Left colon (tissue), 2 donors: Measurements from ENCODE around the gene ILKAP. TPM values are rescaled to one million over a fixed set of nuclear protein-coding genes. Genes with fewer than 3 reads are reported as not detected.
A peak's percentile ranks its signal among the peaks of the same experiment; 100 is the strongest.
"Not testable (repeated sequence)": the region's sequence is repeated elsewhere in the genome, so short reads cannot be mapped to it uniquely, and the experiment has no call there.

Experiments
- ATAC-seq: fragments of 200-7000 bp; cut with Tn5 transposase; one replicate; pipeline ENCODE4 v1.9.1; 2020; ENCODE audit warnings: mild to moderate bottlenecking, moderate library complexity
- DNase-seq, 2 donors: peaks; one replicate each; pipeline ENCODE4 v3.0.0-alpha.2; 2020
- intact Hi-C, 2 donors: fragments of 100-400 bp; cut with DNase I in 1 of 2; cut with micrococcal nuclease in 1 of 2; formaldehyde crosslinking; loops; one replicate each; pipeline versions ENCODE4 v1.11.2 to v1.14.0; 2022; cut with DNase I, micrococcal nuclease
- total RNA-seq, 2 donors: library from RNA; stranded (reverse); fragmentation: NEBNext Ultra II Directional; extraction: Animal tissue kit (Norgen Biotek cat#: 25700); gene quantifications; one replicate each; pipeline ENCODE4 v1.2.1, GENCODE V29; 2021
- donor health status: DM: no; HTN: no; CAD: no.
- donor health status: DM: yes; HTN: yes; CAD: no.

Gene ILKAP
- total RNA-seq, 2 donors from 2014 or later, result 32.7 to 38.6 TPM

DNA sequence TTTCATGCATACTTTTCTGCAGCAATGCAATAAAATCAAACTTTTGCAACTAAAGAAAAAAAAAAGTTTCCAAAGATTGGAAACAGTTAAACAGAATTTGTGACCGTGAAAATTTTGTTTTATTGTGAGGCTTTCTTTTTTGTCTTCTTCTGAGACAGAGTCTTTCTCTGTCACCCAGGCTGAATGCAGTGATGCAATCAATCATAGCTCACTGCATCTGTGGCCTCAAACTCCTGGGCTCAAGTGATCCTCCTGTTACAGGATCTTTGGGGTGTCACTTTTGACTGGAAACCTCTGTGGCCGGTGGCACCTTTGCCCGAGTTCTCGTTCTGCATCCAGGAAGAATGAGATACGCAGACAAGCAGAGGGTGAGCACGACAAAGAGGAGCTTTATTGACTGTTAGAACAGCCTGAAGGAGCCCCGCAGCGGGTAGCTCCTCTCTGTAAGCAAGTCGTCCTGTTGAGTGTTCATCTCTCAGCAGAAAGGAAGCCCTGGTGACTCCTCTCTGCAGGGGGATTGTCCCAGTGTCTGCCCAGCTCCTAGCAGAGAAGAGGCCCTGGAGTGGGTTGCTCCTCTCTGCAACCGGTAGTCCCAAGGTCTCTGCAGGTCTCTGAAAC lies 16.9 kb upstream of the ILKAP start:
- no peak for DNase-seq
- ATAC-seq, result no peak
- intact Hi-C loops, result no loop called here

DNA sequence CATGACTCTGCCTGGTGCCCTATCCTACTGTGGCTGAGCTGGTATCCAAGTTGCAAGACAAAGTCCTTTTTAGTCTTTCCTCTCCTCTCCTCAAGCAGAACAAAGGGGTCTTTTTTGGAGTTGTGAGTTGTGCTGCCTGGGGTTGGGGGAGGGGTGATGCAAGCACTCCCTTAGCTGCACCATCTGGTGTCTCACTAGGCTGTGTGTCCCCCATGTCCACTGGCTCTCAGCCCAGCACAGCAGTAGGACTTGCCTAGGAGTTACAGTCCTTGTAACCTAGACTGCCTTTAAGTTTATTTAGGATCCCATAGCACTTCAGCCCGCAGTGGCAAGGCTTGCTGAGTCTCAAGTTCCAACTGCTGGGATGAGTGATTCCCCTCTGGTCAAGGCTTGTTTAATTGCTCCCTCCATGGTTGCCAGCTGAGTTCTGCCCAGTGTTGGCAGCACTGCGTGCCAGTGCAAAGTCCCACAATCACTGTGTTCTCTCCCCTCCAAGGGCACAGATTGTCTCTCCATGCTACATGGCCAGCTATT lies 13.2 kb upstream of the ILKAP start:
- no peak for DNase-seq
- intact Hi-C loops, result no loop called here
- no peak for ATAC-seq

DNA sequence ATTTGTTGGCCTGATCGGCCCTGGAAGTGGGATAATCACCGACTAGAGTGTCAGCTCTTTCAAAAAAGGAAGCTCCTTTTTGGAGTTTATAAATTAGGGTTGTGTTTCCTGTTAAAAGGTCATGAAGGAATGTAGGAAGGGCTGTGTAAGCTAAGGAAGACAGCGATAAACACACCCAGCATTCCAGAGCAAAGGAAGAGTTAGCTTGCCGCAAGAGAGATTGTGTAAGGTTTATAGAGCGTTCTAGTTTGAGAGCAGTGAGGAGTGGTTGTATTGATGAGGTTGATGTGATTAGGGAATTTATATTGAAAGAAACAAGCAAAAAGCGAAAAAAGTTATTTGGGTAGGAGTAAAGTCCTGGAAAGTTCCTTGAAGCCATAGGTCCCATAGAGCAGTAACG lies 3.5 kb upstream of the ILKAP start:
- ATAC-seq (no peak), DNase-seq (no peak)
- intact Hi-C loops, result no loop called here

DNA sequence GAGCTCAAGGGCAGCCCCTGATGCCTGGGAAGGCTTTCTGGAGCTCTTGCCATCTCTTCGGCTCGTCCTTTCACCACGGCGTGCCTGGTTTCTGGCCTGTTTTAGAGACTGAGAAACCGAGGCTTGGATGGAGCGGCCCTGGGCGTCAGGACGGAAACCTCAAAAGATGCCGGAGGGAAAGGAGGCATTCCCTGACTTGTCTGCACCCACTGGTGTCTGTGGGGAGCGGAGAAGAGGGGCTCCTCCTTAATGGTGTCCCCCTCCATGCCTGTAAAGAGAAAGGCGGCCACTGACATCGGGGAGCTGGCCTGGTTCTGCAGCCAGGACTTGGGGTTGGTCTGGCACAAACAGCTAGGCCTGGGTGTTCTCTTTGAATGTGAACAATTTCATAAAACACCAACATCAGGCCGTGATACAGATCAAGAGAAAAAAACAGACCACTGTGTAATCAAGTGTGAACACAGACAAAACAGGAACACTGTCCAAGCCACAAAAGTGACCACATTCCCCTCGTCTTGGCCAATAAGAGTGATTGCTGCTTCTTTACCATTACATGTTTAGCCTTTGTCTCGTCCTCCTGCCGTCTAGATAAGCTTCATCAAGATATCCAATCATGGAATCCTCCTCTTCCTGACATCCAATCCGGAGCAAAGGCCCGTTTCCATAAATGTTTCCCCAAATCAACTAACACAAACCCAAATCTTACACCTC lies 633 bp upstream of the ILKAP start:
- ATAC-seq, result peak; percentile 9
- no peak for DNase-seq
- intact Hi-C loops, result no loop called here

DNA sequence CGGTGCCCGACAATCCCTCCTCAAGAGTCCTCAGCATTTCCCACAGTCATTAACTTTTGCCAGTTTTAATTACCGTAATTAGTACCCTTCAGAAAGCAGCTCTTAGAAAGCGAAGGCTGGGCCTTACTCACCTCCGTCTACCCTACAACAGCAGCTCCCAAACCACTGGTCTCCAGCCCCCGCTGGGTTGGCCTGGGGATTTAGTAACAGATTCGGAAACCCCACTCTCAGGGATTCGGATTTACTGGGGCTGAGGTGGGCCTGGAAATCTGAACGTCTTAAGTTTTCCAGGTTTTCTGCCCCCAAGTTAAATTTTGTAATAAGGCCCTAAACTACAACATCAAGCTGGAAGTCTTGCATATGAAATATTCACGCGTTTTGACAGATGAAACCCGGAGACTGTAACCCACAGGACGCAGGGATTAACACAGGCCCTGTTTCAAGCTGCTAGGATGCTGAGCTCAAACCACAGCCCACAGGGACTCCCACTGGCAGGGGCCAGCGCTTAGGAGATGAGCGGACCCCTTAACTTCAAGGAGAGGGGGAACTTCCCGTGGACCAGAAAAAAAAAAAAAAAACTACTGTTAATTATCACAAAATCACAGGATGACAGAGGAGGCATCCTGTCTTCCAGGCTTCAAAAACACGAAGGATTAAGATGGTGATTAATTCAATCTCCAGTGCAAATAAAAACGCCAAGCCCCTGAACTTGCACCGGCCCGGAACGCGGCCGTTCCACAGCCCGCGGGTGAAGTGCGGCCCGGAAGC lies 985 bp downstream of the ILKAP start:
- DNase-seq, result no peak
- ATAC-seq, result no peak
- intact Hi-C loops, result no loop called here

DNA sequence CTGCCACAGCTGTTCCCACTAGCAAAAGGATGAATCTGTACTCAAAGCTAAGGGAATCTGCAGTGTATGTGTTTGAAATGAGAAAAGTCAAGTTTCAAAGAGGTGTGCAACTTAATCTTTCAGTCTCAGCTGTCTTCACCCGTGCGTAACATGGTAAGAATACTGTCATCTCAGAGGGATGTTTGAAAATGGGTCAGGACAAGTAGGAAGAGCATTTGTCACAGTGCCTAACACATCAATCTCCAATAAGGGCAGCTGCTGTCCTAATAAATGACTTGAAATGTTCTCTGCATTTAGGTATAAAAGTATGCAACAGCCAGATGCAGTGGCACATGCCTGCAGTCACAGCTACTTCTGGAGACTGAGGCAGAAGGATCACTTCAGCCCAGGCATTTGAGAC lies 13.1 kb downstream of the ILKAP start:
- intact Hi-C loops, result no loop called here
- DNase-seq (no peak), ATAC-seq (no peak)

DNA sequence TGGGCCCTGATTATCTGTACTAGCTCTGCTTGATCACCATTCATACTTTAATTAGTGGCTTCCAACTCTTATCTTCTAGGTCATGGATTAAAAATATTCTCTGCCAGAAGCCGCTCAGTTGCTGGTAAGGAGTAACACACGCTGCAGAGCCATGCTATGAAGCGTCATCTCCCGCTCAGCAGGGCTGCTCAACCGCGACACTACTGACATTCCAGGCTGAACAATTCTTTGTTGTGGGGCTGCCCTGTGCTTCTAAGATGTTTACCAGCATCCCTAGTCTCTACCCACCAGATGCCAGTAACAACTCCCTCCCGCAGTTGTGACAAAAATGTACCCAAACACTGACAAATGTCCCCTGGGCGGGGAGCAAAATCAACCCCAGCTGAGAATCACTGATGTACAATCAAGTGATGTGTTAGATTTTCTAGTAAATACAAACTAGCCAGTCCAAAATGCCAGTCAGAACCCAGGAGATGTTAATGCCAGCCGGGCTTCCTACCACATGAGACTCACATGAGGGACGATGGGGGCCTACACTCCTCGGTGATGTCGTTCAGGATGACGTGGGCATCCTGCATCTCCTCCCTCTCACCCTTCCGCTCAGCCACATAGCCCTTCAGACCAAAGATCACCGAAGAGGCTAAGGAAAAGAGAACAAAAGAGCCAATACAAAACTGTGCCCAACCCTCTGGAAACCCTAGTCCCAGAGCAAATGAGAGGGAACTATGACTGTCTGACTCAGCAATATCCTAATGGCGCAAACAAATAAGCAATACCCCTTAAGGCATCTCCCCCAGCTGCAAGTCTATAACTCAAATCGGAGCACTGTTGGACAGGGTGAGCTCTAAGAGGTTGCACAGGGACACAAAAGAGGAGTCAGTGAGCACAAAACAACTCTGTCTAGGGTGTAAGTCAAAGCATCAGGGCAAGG lies 15.6 kb downstream of the ILKAP start:
- DNase-seq (no peak), ATAC-seq (no peak)
- intact Hi-C loops, result no loop called here

DNA sequence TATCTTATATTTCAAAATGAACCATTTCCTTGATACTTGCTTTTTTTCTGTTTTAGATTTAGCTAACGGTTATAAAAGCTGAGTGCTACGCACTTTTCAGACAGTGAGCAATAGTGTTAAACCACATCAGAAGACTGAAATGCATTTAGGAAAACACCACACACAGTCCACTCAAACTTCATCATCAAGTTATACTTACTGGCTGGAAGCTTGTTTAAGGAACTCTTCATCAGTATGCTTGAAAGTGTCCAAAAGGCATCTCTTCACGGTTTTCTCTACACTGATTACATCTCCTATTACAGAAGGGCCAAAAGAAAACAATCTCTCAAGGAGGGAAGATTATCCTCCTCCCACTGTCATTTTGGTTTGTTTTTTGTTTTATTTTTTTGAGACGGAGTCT lies 19.7 kb downstream of the ILKAP start:
- intact Hi-C loops, result no loop called here
- ATAC-seq (no peak), DNase-seq (no peak)

DNA sequence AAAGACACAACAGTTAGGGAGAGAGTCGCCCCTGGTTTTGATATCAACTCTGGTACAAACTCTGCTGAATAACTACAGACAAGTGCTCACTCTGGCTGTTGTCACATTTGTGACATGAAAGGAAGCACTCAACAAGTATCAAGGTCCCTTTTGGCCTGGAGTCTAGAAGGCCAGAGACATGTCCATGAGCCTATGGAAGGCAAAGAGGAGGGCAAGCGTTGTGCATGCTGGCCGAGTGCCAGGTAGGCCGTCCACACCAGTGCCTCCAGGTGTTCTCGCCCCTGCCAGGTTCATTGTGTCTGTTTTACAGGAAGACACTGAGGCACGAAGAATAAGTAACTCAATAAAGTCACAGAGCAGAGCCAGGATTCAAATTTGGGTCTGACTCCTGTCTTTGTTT lies 21.1 kb downstream of the ILKAP start:
- no peak for ATAC-seq
- intact Hi-C loops, result no loop called here
- no peak for DNase-seq

DNA sequence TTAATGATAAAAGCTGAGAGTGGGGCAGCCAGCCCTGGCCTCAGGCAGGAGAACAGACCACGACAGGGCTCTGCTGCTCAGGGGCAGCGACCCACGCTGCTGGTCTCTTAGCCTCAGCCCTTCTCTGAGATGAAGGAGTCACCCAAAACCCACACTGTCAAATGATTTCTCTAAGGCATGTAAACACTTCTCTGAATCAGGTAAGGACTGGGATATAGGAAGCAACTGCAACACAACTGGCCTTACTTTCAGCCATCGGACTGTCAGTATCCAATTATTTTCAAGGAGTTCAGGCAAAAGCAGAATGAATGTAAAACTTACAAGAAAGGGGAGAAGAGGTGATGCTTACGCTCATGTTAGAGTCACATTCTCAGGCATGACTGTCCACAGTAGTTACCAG lies 22.9 kb downstream of the ILKAP start:
- ATAC-seq (no peak), DNase-seq (no peak)
- intact Hi-C loops, result no loop called here

DNA sequence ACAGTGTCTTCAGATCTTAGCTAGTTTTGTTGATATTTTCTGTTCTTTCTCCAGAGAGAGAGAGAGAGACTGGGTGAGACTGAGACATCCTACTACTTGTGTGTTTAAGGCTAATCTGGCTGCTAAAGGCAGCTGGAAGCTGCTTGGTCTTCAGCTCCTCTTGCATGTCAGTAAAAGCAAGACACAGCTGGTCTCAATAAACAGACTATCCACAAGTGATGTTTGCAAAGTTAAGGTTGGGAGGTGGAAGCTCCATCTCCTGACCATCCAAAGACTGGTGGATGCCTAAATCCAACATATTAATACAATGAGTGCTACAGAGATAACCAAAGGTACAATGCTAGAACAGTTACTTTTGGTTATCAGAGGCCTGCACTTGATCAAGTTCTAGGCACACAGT lies 26.9 kb downstream of the ILKAP start:
- DNase-seq, result no peak
- ATAC-seq, result no peak
- intact Hi-C loops, result no loop called here

DNA sequence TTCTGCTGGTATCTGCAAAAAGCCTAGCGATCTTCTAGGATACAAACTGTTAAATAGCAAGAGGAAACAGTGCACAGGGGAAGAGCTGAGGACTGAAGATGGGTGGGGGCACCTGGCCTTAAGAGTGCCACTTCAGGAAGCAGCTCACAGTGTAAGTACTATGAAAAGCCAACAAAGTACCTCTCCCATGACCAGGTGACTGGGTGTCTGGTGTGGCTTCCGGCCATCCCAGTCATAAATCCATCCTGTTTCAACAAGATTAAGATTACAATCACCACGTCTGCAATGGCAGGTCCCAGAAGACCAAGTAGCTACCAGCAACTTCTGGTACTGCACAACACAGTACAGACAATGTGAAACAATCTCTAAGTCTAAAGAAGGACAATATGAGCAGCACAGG lies 28.8 kb downstream of the ILKAP start:
- ATAC-seq (peak; percentile 98), DNase-seq (peak; percentile 47 to 60)
- intact Hi-C loops, result no loop called here

DNA sequence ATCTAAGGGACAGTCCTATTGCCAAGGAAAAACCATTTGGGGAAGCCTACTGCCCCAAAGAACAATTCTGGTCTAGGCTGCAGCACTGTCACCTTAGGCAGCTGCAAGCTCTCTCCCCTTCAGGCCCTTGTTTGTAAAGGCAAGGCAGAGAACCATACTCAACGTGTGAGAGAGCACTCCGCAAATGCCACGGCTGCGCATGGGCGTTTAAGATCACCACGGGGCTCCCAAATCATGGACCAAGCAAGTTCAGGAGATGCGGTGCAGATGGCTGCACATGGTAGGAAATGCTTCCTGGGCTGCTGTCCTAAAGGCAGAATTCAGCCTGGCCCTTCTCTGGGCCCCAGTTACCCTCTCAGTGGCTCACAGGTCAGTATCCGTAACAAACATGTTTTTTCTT lies 29.2 kb downstream of the ILKAP start:
- DNase-seq, result no peak
- no peak for ATAC-seq
- intact Hi-C loops, result no loop called here

DNA sequence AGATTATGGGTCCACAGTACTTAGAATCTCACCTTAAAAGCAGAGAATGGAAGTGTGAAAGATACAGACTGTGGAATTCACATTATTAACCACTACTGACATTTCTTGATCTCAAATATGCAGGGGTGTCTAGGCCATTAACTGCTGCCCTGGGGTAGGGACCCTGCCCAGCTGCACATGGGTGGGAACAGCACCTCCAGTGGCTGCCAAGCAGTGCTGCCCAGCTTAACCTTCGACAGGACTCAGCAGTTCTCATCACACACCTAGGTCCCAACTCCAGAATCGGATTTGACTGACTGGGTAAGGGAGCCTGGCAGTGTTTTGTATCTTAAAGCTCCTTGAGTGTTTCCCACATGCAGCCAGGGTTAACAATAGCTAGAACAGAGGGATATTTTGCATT lies 29.8 kb downstream of the ILKAP start:
- DNase-seq (no peak), ATAC-seq (no peak)
- intact Hi-C loops, result no loop called here

DNA sequence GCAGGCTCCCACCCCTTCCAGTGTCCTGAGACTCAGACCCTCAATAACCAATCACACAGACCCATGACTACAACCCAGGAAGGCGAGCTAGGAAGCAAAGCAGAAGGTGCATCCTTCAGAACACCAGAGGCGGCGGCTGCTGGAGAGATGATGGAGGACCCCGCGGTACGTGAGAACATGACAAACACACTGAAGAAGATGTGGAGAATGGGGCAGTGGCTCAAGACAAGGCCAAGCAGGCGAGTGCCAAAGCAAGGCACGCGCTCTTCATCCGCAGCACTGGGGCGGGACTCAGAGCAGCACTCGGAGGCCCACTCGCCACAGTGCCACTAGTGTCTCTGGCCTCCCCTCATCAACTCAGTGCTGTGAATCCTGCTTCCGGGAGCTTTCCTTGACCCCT lies 31.1 kb downstream of the ILKAP start:
- DNase-seq (no peak), ATAC-seq (no peak)
- intact Hi-C loops, result no loop called here

DNA sequence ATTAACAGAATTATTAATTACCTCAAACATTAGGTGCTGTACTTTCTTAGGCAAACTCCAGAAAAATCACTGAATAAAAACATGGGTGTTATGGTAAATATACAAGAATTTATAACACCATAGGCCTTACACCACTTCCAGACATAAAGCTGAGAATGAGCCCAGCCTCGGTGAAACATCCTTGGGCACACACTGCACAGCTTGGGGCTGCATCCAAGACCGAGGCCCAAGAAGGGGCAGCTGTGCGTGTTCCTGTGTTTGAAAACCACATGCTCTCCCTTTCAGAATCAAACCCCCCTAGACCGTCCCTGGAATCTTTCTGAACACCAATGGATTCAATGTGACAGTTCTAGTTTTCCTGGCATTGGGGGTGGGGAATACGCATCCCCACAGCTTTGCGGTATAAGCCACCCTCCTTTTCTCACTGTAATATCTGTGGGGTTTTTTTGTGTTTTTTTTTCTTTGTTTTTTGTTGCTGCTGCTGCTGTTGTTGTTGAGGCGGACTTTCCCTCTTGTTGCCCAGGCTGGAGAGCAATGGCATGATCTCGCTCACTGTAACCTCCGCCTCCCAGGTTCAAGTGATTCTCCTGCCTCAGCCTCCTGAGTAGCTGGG lies 31.8 kb downstream of the ILKAP start:
- ATAC-seq (no peak), DNase-seq (no peak)
- intact Hi-C loops, result no loop called here

DNA sequence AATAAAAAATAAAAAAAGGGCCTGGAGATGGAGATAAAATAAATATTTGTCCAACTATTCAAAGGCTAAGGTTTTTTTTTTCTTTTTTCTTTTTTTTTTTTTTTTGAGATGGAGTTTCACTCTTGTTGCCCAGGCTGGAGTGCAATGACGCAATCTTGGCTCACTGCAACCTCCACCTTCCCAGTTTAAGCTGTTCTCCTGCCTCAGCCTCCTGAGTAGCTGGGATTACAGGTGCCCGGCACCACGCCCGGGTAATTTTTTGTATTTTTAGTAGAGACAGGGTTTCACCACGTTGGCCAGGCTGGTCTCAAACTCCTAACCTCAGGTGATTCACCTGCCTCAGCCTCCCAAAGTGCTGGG lies 32.4 kb downstream of the ILKAP start:
- ATAC-seq, DNase-seq, intact Hi-C loops: not testable (repeated sequence)

DNA sequence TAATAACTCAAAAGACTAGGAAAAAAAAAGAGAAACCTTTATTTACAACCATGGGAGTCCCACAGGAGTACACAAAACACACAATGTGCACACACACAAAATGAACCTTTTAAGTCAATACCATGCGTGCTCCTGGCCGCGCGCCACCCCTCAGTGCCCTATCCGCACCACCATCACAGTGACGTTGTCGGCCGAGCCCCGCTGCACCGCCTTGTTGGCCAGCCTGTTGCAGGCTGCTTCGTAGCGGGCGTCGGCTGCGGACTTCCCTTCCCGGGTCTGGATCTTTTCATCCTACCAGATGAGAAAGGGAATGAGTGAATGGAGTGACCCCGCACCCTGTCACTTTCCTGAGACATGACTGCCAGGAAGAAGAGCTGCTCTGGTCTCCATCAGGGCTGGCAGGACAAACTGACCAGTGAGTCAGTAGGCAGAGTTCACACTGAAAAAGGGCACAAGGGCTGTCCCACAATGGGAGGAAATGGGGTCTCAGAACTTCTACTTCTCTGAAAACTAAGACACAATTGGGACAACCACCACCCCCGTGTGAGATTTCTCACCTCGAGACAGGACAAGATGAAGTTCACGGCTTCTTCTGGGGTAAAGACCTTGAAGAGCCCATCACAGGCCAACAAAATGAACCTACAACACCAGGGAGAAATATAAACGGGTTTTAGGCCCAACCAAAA lies 33.0 kb downstream of the ILKAP start:
- no peak for ATAC-seq
- intact Hi-C loops, result no loop called here
- no peak for DNase-seq
